HCT116 (cell line): Measurements from ENCODE around the gene KNL1.

Experiments
- SRF ChIP-seq: IDR thresholded peaks from 2 replicates; pipeline ENCODE4 v1.6.1; 2012; ENCODE audit warnings: low read depth
- TF ChIP-seq, protein P1 (sequence below), 3 experiments: fragments of 200-600 bp in 1 of 3; sonication (generic) in 1 of 3; IDR thresholded peaks in 2 of 3; conservative IDR thresholded peaks in 1 of 3; 2 replicates each; pipeline ENCODE4 v1.5.1; 2012 to 2017; ENCODE audit warnings: low read depth in 2 of 3, low read length in 2 of 3, antibody characterized with exemption in 1 of 3, borderline replicate concordance in 1 of 3, control low read depth in 1 of 3, mild to moderate bottlenecking in 1 of 3, mixed read lengths in 1 of 3, mixed run types in 1 of 3, moderate library complexity in 1 of 3; ENCODE audit not compliant: insufficient read depth in 1 of 3

DNA sequence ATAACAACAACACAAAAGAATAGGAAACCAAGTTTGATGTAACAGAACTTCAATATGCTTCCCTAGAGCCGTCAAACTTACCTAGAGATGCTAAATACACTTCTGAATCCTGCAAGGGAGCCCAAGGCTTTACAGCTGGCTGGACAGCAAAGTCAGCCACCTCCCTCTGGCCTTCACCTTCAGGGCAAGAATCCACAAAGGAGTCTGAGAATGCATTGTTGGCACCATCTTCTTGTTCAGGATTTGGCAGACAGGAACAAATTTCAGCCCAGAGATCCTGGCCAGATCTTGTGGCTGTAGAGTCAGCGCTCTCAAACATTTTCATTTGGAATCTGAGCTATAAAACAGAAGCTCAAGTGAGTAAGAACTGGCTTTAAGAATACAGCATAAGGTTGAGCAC lies 31.4 kb upstream of the KNL1 start:
- TF ChIP-seq, protein P1, sequence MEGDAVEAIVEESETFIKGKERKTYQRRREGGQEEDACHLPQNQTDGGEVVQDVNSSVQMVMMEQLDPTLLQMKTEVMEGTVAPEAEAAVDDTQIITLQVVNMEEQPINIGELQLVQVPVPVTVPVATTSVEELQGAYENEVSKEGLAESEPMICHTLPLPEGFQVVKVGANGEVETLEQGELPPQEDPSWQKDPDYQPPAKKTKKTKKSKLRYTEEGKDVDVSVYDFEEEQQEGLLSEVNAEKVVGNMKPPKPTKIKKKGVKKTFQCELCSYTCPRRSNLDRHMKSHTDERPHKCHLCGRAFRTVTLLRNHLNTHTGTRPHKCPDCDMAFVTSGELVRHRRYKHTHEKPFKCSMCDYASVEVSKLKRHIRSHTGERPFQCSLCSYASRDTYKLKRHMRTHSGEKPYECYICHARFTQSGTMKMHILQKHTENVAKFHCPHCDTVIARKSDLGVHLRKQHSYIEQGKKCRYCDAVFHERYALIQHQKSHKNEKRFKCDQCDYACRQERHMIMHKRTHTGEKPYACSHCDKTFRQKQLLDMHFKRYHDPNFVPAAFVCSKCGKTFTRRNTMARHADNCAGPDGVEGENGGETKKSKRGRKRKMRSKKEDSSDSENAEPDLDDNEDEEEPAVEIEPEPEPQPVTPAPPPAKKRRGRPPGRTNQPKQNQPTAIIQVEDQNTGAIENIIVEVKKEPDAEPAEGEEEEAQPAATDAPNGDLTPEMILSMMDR (IDR thresholded peaks at IDR 0.05 in 2 of 3, conservative IDR thresholded peaks at IDR 0.05 in 1 of 3; ENCODE audit: borderline replicate concordance in 1 of 3, insufficient read depth in 1 of 3, low read depth in 2 of 3, low read length in 2 of 3), result no peak
- no peak for TF ChIP-seq SRF
